Dermis blood vessel endothelial cell (primary cell): ENCODE data around the gene SLC35E3. TPM values are rescaled to one million over a fixed set of nuclear protein-coding genes. Genes with fewer than 3 reads are reported as not detected.
A peak's percentile ranks its signal among the peaks of the same experiment; 100 is the strongest.
"Not testable (repeated sequence)": the region's sequence is repeated elsewhere in the genome, so short reads cannot be mapped to it uniquely, and the experiment has no call there.

Source experiments
- DNase-seq: peaks from one replicate; pipeline ENCODE4 v3.0.0; 2010
- total RNA-seq: library from RNA; depleted of rRNA; stranded (reverse); fragments of >200 nt; gene quantifications from 2 replicates; pipeline ENCODE4 v1.2.3, GENCODE V29; 2014

The SLC35E3 gene
- total RNA-seq, 1 donor from 2014 or later, result 4.6 TPM

- DNase-seq, result no peak
Measured at GRCh38 chr12:68796399-68796798, 50.4 kb downstream of the SLC35E3 start.

- DNase-seq, result no peak
Measured at GRCh38 chr12:68798882-68799234, 52.9 kb downstream of the SLC35E3 start.

- no peak for DNase-seq
Measured at GRCh38 chr12:68800294-68800693, 54.3 kb downstream of the SLC35E3 start.

- DNase-seq, result not testable (repeated sequence)
Measured at GRCh38 chr12:68801124-68801523, 55.1 kb downstream of the SLC35E3 start.

- not testable (repeated sequence) for DNase-seq
Measured at GRCh38 chr12:68802372-68802745, 56.4 kb downstream of the SLC35E3 start.

GRCh38 chr12:68802911-68803651 is 57.1 kb downstream of the SLC35E3 start:
- DNase-seq, result not testable (repeated sequence)

GRCh38 chr12:68803948-68804656 is 58.1 kb downstream of the SLC35E3 start:
- DNase-seq, result no peak

GRCh38 chr12:68804657-68805591 is 58.9 kb downstream of the SLC35E3 start:
- no peak for DNase-seq

- no peak for DNase-seq
Measured at GRCh38 chr12:68805592-68806120, 59.7 kb downstream of the SLC35E3 start.

GRCh38 chr12:68806488-68807237 is 60.7 kb downstream of the SLC35E3 start:
- no peak for DNase-seq

- DNase-seq, result not testable (repeated sequence)
Measured at GRCh38 chr12:68807274-68807575, 61.2 kb downstream of the SLC35E3 start.

- peak; percentile 93 for DNase-seq
Measured at GRCh38 chr12:68807576-68808387, 61.8 kb downstream of the SLC35E3 start, which contains the start of gene MDM2. Gene MDM2, plus strand, starts transcription at chr12:68808177. Its CDS starts 301 bp downstream, at chr12:68808478.

- peak; percentile 96 for DNase-seq
Measured at GRCh38 chr12:68808388-68809189, 62.6 kb downstream of the SLC35E3 start.

- DNase-seq, result no peak
Measured at GRCh38 chr12:68809190-68810026, 63.4 kb downstream of the SLC35E3 start.

GRCh38 chr12:68810027-68810389 is 64.0 kb downstream of the SLC35E3 start:
- not testable (repeated sequence) for DNase-seq

GRCh38 chr12:68811573-68811972 is 65.6 kb downstream of the SLC35E3 start:
- DNase-seq, result not testable (repeated sequence)

GRCh38 chr12:68812553-68813241 is 66.7 kb downstream of the SLC35E3 start:
- DNase-seq, result no peak

GRCh38 chr12:68813242-68813593 is 67.2 kb downstream of the SLC35E3 start:
- no peak for DNase-seq
